ENCODE data around the gene RLN3.

Gene RLN3

DNA sequence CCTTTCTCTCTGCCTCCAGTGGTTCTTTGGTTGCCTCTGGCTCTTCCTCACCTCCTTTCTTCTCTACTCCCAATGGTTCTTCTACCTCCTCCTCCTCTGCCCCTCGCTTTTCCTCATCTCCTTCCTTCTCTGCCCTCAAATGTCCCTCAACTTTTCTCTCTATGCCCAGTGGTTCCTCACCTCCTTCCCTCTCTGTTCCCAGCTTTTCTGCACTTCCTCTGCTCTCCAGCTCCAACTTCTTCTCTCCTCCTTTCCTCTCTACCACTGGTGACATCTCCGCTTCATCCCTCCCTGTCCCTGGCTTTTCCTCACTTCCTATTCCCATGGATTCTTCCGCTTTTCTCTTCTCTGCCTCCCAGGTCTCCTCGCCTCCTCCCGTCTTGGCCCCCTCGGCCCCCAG, 26.2 kb downstream of the RLN3 start:
- TF ChIP-seq, protein P1, sequence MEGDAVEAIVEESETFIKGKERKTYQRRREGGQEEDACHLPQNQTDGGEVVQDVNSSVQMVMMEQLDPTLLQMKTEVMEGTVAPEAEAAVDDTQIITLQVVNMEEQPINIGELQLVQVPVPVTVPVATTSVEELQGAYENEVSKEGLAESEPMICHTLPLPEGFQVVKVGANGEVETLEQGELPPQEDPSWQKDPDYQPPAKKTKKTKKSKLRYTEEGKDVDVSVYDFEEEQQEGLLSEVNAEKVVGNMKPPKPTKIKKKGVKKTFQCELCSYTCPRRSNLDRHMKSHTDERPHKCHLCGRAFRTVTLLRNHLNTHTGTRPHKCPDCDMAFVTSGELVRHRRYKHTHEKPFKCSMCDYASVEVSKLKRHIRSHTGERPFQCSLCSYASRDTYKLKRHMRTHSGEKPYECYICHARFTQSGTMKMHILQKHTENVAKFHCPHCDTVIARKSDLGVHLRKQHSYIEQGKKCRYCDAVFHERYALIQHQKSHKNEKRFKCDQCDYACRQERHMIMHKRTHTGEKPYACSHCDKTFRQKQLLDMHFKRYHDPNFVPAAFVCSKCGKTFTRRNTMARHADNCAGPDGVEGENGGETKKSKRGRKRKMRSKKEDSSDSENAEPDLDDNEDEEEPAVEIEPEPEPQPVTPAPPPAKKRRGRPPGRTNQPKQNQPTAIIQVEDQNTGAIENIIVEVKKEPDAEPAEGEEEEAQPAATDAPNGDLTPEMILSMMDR (IDR thresholded peaks at IDR 0.05; ENCODE audit: borderline replicate concordance, control extremely low read depth, extremely low read depth, insufficient read depth, missing control alignments), result no peak
- in situ Hi-C loops (cut with MboI; ENCODE audit: low sequenced_read_pairs, unreplicated experiment), result loop anchor here (25.0 kb wide), 1 partner anchor 442 kb away; no protein-coding TSS in a partner anchor
- no peak for DNase-seq (ENCODE audit: low spot score)

DNA sequence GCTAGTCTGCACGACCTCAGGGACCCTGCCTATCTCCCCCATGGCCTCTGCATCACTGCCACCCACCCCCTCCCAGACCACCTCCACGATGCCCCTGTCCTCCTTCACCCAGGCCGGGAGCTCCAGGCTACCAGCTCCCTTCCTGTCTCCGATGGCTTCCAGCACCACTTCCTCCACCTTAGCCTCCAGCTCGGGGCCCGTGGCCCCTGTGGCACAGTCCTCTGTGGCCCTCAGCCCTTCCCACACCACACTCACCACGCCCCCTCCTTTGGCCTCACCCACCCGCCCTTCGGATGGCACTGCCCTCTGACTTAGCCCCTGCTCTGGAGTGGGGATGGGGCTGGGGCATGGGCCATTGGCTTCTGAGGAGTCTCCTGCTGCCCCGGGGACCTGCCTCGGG, 26.8 kb downstream of the RLN3 start:
- in situ Hi-C loops (cut with MboI; ENCODE audit: low sequenced_read_pairs, unreplicated experiment), result loop anchor here (25.0 kb wide), 1 partner anchor 442 kb away; no protein-coding TSS in a partner anchor
- DNase-seq (ENCODE audit: low spot score), result peak; percentile 27
- TF ChIP-seq, protein P1 (IDR thresholded peaks at IDR 0.05; ENCODE audit: borderline replicate concordance, control extremely low read depth, extremely low read depth, insufficient read depth, missing control alignments), result no peak

DNA sequence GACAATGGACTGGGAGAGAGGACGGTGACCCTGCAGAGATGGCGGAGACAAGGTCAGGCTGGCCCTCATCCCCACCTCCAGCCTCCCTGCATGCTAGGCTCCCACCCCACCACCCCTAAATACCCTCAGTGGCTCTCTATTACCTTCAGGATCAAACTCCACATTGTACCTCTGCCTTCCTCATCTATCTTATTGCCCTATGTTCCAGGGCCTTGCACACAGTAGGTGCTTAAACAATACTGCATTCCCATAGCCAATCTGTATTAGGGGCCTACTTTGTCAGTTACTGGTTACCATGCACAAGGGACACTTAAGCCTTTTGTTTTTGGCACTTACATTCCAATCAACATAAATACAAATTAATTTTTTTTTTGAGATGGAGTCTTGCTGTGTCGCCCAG, 27.4 kb downstream of the RLN3 start:
- DNase-seq (ENCODE audit: low spot score), result peak; percentile 17
- TF ChIP-seq, protein P1 (IDR thresholded peaks at IDR 0.05; ENCODE audit: borderline replicate concordance, control extremely low read depth, extremely low read depth, insufficient read depth, missing control alignments), result no peak
- in situ Hi-C loops (cut with MboI; ENCODE audit: low sequenced_read_pairs, unreplicated experiment), result loop anchor here (25.0 kb wide), 1 partner anchor 443 kb away; no protein-coding TSS in a partner anchor

DNA sequence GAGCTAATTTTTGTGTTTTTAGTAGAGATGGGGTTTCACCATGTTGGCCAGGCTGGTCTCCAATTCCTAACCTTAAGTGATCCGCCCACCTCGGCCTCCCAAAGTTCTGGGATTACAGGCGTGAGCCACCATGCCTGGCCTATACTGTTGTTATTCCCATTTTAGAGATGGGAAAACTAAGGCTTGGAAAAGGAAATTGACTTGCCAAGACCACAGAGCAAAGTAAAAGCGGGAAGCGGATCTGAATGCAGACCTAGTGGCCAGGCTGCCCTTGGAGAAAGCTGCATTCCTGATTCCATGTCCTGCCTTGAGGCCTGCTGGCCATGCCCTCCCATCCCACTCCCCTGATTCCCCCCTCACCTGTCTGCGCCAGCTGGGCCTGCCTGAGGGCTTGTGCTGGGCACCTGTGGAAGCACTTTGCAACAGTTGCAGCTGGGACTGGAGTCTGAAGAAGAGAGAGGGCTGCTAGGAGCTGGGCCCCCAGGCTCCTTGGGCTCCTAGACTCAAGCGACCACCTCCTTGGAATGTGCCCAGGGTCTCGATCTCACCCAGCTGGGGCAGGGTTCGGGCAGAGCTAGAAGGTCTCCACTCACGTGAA, 28.2 kb downstream of the RLN3 start:
- TF ChIP-seq, protein P1 (IDR thresholded peaks at IDR 0.05; ENCODE audit: borderline replicate concordance, control extremely low read depth, extremely low read depth, insufficient read depth, missing control alignments), result no peak
- in situ Hi-C loops (cut with MboI; ENCODE audit: low sequenced_read_pairs, unreplicated experiment), result loop anchor here (25.0 kb wide), 1 partner anchor 444 kb away; no protein-coding TSS in a partner anchor
- no peak for DNase-seq (ENCODE audit: low spot score)

DNA sequence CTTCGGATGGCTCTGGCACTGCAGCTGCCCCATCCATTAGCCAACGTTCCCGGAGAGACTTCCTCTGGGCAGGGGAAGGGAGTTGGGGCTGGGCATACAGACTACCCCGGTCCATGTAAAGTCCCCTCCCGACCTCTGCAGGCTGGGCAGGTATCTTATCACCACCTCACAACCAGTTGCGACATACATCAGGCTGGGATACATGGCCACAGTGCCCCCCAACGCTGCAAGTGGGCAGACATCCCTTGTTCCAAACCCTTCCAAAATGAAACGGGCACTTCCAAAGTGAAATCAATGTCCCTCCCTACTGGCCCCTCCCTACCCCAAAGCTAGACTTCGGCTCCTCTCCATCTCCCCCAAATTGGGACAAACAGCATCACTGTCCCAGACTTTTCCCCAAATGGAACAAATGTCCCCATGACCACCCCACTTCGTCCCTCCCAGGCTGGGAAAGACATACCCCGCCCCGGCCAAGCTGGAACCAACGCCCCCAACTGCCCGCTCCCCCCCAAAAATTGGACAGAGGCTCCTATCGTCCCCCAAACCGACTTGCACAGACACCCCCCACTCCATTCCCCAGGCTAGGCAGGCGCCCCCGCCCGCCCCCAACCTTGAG, 28.9 kb downstream of the RLN3 start:
- in situ Hi-C loops (cut with MboI; ENCODE audit: low sequenced_read_pairs, unreplicated experiment), result loop anchor here (25.0 kb wide), 1 partner anchor 445 kb away; no protein-coding TSS in a partner anchor
- TF ChIP-seq, protein P1 (IDR thresholded peaks at IDR 0.05; ENCODE audit: borderline replicate concordance, control extremely low read depth, extremely low read depth, insufficient read depth, missing control alignments), result no peak
- DNase-seq (ENCODE audit: low spot score), result peak; percentile 37

DNA sequence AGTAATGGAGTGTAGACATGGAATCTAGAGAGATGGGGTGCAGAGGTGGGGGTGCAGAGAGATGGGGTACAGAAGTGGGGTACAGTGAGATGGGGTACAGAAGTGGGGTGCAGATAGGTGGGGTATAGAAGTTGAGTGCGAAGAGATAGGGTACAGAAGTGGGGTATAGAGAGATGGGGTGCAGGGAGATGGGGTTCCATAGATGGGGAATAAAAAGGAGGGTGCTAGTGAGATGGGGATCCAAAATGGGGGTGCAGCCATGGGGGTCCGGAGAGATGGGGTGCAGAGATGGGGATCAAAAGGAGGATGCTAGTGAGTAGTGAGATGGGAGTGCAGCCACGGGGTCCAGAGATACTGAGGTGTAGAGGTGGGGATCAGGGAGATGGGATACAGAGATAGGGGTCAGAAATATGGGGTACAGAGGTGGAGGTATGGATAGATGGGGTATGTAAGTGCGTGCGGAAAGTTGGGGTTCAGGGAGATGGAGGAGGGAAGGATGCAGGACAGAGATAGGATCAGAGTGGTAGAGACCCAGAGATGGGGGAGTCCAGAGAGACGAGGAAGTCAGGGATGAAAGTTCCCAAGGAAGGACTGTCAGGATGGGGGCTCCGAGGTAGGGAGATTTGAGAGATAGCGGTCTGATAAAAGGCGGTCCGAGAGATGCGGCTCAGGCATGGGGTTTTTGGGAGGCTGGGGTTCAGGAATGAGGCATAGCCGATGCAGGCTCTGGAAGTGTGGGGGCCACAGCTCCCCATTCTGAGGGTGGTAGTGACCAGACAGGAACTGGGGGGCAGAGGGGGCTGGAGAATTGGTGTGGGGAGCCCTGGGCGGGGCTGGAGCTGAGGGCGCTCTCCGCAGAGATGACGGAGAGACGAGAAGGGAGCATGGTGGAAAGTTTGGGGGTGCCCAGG, 30.5 kb downstream of the RLN3 start:
- in situ Hi-C loops (cut with MboI; ENCODE audit: low sequenced_read_pairs, unreplicated experiment), result loop anchor here (25.0 kb wide), 1 partner anchor 446 kb away; no protein-coding TSS in a partner anchor
- DNase-seq (ENCODE audit: low spot score), result peak; percentile 30
- TF ChIP-seq, protein P1 (IDR thresholded peaks at IDR 0.05; ENCODE audit: borderline replicate concordance, control extremely low read depth, extremely low read depth, insufficient read depth, missing control alignments), result no peak

Measured in GM13976 (cell line).